OCI-LY7 (cell line): ENCODE data around the gene C16orf96.

Source experiments
- EZH2phosphoT487 ChIP-seq: fragments of 200-600 bp; sonication (generic); IDR thresholded peaks from 2 replicates; pipeline ENCODE4 v1.6.1; 2018; ENCODE audit warnings: low read depth, borderline replicate concordance, mild to moderate bottlenecking, mixed run types, antibody characterized with exemption, low read length, moderate library complexity, mixed read lengths
- TF ChIP-seq, protein P1 (sequence below): fragments of 200-600 bp; sonication (generic); conservative IDR thresholded peaks from 2 replicates; pipeline ENCODE4 v1.5.1; 2014; ENCODE audit warnings: mild to moderate bottlenecking, antibody characterized with exemption, low read length, moderate library complexity, mixed read lengths

DNA sequence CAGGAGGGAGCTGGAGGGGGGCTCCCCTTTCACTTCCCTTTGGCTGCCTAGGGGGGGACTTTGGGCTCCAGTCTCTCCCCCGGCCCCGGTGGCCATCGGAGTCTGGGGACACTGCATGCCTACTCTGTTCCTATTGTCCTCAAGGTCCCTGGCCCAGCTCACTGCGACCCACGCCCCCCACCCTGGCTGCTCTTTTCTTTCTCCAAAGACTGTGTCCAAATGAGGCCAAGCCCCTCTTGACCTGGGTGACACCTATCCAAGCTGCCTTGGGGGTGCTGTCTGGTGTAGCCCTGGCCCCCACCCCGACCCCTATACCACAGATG is 45.7 kb downstream of the C16orf96 start:
- TF ChIP-seq, protein P1, sequence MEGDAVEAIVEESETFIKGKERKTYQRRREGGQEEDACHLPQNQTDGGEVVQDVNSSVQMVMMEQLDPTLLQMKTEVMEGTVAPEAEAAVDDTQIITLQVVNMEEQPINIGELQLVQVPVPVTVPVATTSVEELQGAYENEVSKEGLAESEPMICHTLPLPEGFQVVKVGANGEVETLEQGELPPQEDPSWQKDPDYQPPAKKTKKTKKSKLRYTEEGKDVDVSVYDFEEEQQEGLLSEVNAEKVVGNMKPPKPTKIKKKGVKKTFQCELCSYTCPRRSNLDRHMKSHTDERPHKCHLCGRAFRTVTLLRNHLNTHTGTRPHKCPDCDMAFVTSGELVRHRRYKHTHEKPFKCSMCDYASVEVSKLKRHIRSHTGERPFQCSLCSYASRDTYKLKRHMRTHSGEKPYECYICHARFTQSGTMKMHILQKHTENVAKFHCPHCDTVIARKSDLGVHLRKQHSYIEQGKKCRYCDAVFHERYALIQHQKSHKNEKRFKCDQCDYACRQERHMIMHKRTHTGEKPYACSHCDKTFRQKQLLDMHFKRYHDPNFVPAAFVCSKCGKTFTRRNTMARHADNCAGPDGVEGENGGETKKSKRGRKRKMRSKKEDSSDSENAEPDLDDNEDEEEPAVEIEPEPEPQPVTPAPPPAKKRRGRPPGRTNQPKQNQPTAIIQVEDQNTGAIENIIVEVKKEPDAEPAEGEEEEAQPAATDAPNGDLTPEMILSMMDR = no peak
- no peak for TF ChIP-seq EZH2phosphoT487
